GM21528 (cell line): ENCODE measurements around the gene LAMA1.
"Not testable (repeated sequence)": the region's sequence is repeated elsewhere in the genome, so short reads cannot be mapped to it uniquely, and the experiment has no call there.

Experiments
- ATAC-seq: cut with Tn5 transposase; IDR thresholded peaks from one replicate; pipeline ENCODE4 v1.9.1; 2021; ENCODE audit warnings: mild to moderate bottlenecking, moderate library complexity; ENCODE audit not compliant: unreplicated experiment, low FRiP score

The LAMA1 gene

GRCh38 chr18:6956495-6956894, 161.1 kb downstream of the LAMA1 start:
- no peak for ATAC-seq

GRCh38 chr18:6955304-6955703, 162.3 kb downstream of the LAMA1 start:
- ATAC-seq = no peak

GRCh38 chr18:6954501-6954900, 163.1 kb downstream of the LAMA1 start:
- no peak for ATAC-seq

- no peak for ATAC-seq
Observed at GRCh38 chr18:6951336-6952090, 166.1 kb downstream of the LAMA1 start.

GRCh38 chr18:6950641-6951040, 167.0 kb downstream of the LAMA1 start:
- ATAC-seq = no peak

GRCh38 chr18:6949800-6950586, 167.6 kb downstream of the LAMA1 start:
- ATAC-seq = no peak

- ATAC-seq = no peak
Observed at GRCh38 chr18:6948281-6949055, 169.1 kb downstream of the LAMA1 start.

GRCh38 chr18:6947338-6948030, 170.1 kb downstream of the LAMA1 start:
- ATAC-seq = no peak

GRCh38 chr18:6943143-6943542, 174.5 kb downstream of the LAMA1 start:
- ATAC-seq = no peak

- ATAC-seq = no peak
Observed at GRCh38 chr18:6942742-6943141, 174.9 kb downstream of the LAMA1 start.

GRCh38 chr18:6941996-6942395, 175.6 kb downstream of the LAMA1 start:
- ATAC-seq = no peak

- ATAC-seq = no peak
Observed at GRCh38 chr18:6940451-6940850, 177.1 kb downstream of the LAMA1 start.

- ATAC-seq = no peak
Observed at GRCh38 chr18:6939972-6940371, 177.6 kb downstream of the LAMA1 start.

- ATAC-seq = not testable (repeated sequence)
Observed at GRCh38 chr18:6938403-6938802, 179.2 kb downstream of the LAMA1 start.

GRCh38 chr18:6938003-6938402, 179.6 kb downstream of the LAMA1 start:
- ATAC-seq = no peak

GRCh38 chr18:6934859-6935258, 182.7 kb downstream of the LAMA1 start:
- ATAC-seq = no peak

GRCh38 chr18:6929370-6930102, 188.1 kb downstream of the LAMA1 start:
- ATAC-seq = no peak

GRCh38 chr18:6928359-6928758, 189.2 kb downstream of the LAMA1 start:
- no peak for ATAC-seq

- ATAC-seq = no peak
Observed at GRCh38 chr18:6927153-6927552, 190.4 kb downstream of the LAMA1 start.

- ATAC-seq = no peak
Observed at GRCh38 chr18:6923220-6923619, 194.4 kb downstream of the LAMA1 start.
